ENCODE results near the gene KLHDC4. TPM values are rescaled to one million over a fixed set of nuclear protein-coding genes. Genes with fewer than 3 reads are reported as not detected.

The KLHDC4 gene
- total RNA-seq, 4 donors from 2014 or later: 17.0 to 51.6 (median 23.2) TPM

DNA sequence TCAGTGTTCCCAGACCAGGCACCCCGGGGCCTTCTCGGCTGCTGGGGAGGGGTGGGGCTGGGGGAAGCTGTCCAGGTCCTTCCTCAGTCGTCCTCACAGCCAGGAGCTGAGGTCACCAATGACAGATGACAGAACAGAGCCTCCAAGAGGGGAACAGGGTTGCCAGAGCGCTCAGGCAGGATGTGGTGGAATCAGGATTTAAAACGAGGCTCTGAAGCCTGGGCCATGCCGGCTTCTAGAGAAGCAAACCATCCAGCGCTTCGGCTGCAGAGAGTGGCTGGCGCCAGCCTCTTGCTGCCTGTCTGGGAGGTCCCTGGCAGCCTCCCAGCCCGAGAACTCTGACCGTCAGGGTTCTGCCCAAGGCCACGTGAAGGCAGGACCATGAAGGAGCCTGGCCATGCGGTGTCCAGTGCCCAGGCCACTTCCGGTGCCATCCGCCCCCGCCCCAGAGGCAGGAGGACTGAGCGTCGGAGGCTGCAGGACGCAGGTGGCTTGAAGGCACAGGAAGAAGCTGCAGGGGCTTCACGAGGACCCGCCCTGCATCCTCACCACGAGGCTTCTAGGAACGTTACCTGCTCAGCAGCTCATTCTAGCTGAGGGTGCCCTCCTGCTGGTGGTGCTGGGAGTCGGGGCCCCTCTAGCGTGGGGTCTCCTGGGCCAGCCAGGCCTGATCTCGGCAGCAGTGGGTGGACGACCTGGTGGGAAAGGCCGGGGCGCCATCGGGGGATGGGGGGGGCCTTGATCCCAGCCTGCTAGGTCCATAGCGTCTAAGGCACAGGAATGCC is 78.5 kb downstream of the KLHDC4 start:
- TF ChIP-seq, protein P1, sequence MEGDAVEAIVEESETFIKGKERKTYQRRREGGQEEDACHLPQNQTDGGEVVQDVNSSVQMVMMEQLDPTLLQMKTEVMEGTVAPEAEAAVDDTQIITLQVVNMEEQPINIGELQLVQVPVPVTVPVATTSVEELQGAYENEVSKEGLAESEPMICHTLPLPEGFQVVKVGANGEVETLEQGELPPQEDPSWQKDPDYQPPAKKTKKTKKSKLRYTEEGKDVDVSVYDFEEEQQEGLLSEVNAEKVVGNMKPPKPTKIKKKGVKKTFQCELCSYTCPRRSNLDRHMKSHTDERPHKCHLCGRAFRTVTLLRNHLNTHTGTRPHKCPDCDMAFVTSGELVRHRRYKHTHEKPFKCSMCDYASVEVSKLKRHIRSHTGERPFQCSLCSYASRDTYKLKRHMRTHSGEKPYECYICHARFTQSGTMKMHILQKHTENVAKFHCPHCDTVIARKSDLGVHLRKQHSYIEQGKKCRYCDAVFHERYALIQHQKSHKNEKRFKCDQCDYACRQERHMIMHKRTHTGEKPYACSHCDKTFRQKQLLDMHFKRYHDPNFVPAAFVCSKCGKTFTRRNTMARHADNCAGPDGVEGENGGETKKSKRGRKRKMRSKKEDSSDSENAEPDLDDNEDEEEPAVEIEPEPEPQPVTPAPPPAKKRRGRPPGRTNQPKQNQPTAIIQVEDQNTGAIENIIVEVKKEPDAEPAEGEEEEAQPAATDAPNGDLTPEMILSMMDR (IDR thresholded peaks at IDR 0.05; ENCODE audit: low read depth): no peak

DNA sequence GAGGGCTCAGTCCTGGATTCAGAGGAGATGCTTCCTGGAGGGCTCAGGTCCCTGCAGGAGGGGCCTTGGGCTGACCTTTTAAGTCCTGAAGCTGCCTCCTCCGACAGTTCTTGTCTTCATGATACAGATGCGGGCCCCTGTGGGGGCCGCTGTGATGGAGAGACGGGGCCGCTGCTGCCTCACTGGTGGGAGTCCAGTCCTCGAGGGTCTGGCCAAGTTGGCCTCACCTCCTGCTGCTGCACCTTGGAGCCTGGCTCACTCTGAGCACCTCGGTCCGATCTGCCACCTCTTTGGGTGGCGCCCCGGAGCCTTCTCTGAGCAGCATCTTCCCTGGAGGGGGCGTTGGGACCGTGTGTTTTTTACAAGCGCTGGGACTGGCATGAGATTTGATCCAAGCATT is 79.1 kb downstream of the KLHDC4 start:
- TF ChIP-seq, protein P1 (IDR thresholded peaks at IDR 0.05; ENCODE audit: low read depth): no peak

DNA sequence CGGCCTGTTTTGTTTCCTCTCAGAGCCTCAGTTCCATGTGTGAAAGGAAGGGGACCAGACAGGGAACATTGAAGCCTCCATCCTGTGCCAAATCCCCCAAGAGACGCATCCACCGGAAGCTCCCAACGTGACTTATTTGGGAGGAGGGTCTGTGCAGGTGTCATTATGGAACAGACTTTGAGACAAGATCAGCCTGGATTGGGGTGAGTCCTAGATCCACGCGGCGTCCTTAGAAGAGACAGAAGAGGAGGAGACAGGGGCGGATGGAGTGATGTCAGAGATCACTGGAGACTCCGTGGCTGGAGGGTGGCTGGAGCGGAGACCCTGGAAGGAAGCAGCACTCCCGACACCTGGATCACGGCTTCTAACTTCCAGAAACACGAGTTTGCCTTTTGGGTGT is 80.0 kb downstream of the KLHDC4 start:
- TF ChIP-seq, protein P1 (IDR thresholded peaks at IDR 0.05; ENCODE audit: low read depth): no peak

DNA sequence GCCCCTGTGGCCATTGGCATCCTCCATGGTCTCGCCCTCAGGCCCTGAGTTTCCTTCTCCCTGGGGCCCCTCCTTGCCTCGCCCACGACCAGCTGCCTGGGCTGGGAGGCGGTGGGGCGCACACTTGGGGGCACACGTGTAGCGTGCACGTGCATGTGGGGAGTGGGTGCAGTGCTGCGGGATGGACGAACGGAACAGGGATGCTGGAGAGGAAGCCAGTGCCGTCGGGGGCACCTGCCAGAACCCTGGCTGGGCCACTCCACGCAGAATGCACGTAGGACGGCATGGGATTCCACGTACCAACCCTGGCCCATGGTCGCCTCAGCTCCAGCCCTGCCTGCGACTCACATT is 80.4 kb downstream of the KLHDC4 start:
- TF ChIP-seq, protein P1 (IDR thresholded peaks at IDR 0.05; ENCODE audit: low read depth): no peak

GRCh38 chr16:87684711-87685404 is 80.9 kb downstream of the KLHDC4 start:
- TF ChIP-seq, protein P1 (IDR thresholded peaks at IDR 0.05; ENCODE audit: low read depth): no peak

DNA sequence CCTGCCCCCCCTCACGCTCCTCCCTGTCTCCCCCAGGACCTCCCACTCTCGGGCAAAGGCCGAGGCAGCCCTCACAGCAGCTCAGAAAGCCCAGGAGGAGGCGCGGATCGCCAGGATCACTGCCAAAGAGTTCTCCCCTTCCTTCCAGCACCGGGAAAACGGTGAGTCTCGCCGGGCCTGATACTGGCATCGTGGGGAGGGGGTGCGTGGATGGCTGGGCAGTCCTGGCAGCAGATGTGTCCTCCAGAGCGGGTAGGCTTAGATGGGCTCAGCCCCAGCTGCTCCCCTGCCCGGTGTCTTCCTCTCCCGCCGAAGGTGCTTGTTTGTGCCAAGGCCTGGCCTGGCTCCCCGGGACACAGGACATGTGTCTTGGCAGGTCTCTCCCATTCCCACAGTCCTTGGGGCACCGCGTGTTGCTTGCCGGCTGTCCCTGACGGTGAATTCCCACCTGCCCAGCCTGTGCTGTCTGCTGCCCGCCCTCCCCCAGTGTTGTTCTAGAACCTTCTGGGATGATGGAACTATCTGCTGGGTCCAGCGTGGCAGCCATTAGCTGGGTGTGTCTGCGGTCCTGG is 81.6 kb downstream of the KLHDC4 start:
- TF ChIP-seq, protein P1 (IDR thresholded peaks at IDR 0.05; ENCODE audit: low read depth): no peak

GRCh38 chr16:87682852-87683399 is 82.9 kb downstream of the KLHDC4 start:
- TF ChIP-seq, protein P1 (IDR thresholded peaks at IDR 0.05; ENCODE audit: low read depth): no peak

All from subcutaneous adipose tissue (tissue), 4 donors.